ENCODE results near the gene IL22RA1. TPM values are rescaled to one million over a fixed set of nuclear protein-coding genes. Genes with fewer than 3 reads are reported as not detected.

The IL22RA1 gene
- total RNA-seq, 1 experiment from 2014 or later = 1.2 TPM

DNA sequence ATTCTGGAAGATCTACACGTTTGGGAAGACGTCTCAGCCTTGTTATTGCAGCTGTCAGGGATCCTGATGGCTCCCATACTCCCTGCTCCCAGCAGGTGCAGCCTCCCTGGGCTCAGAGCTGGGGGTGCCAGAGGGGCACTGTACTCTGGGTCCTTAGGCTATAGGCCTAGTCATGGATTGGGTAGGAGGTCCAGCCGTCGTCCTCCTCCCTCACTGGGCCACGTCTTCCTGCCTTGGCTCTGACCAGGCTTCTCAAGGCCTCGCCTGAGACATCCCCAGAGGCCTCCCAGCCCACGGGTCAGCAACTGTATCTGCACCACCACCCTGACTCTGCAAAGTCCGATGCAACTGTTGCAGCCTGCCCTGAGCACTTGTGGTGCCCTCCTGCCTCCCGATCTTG, 49.2 kb downstream of the IL22RA1 start:
- Histone ChIP-seq H3K9me3 (ENCODE audit: low read length) (no peaks in the 10 kb centered on the region), H3K27me3 (ENCODE audit: low read length) (no peaks in the 10 kb centered on the region), H3K4me2 (ENCODE audit: low read length) (no peak overlapping the region), H3F3A (ENCODE audit: low read length, unreplicated experiment) (no peaks in the 10 kb centered on the region), H3K36me3 (ENCODE audit: low read depth, low read length) (no peaks in the 10 kb centered on the region), H3K4me1 (ENCODE audit: insufficient read depth, low read length) (no peaks in the 10 kb centered on the region), H3K9ac (ENCODE audit: low read length) (no peak overlapping the region), H3K4me3 (ENCODE audit: low read length) (no peak overlapping the region), H3K27ac (ENCODE audit: low read length) (no peak overlapping the region), H2AFZ (ENCODE audit: low read length) (no peak overlapping the region), H3K79me2 (ENCODE audit: low read length) (no peaks in the 10 kb centered on the region), H4K20me1 (ENCODE audit: low read length) (no peaks in the 10 kb centered on the region), H3K9me2 (replicated peaks; ENCODE audit: low read length) (no peaks in the 10 kb centered on the region)
- intact Hi-C loops (cut with micrococcal nuclease) = no loop called here
- no peak for ATAC-seq
- TF ChIP-seq EZH2phosphoT487 (IDR thresholded peaks at IDR 0.05; ENCODE audit: borderline replicate concordance, low read length) = no peak
- no peak for TF ChIP-seq CTCF (conservative IDR thresholded peaks at IDR 0.05; ENCODE audit: low read depth, low read length)
- TF ChIP-seq EZH2 (IDR thresholded peaks at IDR 0.05; ENCODE audit: low read length, unreplicated experiment) = no peak
- BruUV-seq (replicated peaks) = no TSS peak
- ChIA-PET POLR2A (ENCODE audit: unreplicated experiment) (no interaction called here), CTCF (no interaction called here)
- DNase-seq = no peak

- H3K9ac ChIP-seq (ENCODE audit: low read length) = no peak overlapping the region
- H3K4me2 ChIP-seq (ENCODE audit: low read length) = no peak overlapping the region
- H3K9me3 ChIP-seq (ENCODE audit: low read length) = no peaks in the 10 kb centered on the region
- H2AFZ ChIP-seq (ENCODE audit: low read length) = no peak overlapping the region
- CTCF ChIA-PET = no interaction called here
- no peaks in the 10 kb centered on the region for H3K79me2 ChIP-seq (ENCODE audit: low read length)
- H3K36me3 ChIP-seq (ENCODE audit: low read depth, low read length) = no peaks in the 10 kb centered on the region
- POLR2A ChIA-PET (ENCODE audit: unreplicated experiment) = no interaction called here
- no peaks in the 10 kb centered on the region for H3K4me1 ChIP-seq (ENCODE audit: insufficient read depth, low read length)
- DNase-seq = no peak
- BruUV-seq (replicated peaks) = no TSS peak
- TF ChIP-seq EZH2phosphoT487 (IDR thresholded peaks at IDR 0.05; ENCODE audit: borderline replicate concordance, low read length) = no peak
- no peak for TF ChIP-seq EZH2 (IDR thresholded peaks at IDR 0.05; ENCODE audit: low read length, unreplicated experiment)
- TF ChIP-seq CTCF (conservative IDR thresholded peaks at IDR 0.05; ENCODE audit: low read depth, low read length) = no peak
- intact Hi-C loops (cut with micrococcal nuclease) = no loop called here
- H3K9me2 ChIP-seq (replicated peaks; ENCODE audit: low read length) = no peaks in the 10 kb centered on the region
- H3K4me3 ChIP-seq (ENCODE audit: low read length) = no peak overlapping the region
- H3K27ac ChIP-seq (ENCODE audit: low read length) = no peak overlapping the region
- H3K27me3 ChIP-seq (ENCODE audit: low read length) = no peaks in the 10 kb centered on the region
- no peak for ATAC-seq
- no peaks in the 10 kb centered on the region for H4K20me1 ChIP-seq (ENCODE audit: low read length)
- no peaks in the 10 kb centered on the region for H3F3A ChIP-seq (ENCODE audit: low read length, unreplicated experiment)
Observed at GRCh38 chr1:24092979-24093378, 50.0 kb downstream of the IL22RA1 start.

DNA sequence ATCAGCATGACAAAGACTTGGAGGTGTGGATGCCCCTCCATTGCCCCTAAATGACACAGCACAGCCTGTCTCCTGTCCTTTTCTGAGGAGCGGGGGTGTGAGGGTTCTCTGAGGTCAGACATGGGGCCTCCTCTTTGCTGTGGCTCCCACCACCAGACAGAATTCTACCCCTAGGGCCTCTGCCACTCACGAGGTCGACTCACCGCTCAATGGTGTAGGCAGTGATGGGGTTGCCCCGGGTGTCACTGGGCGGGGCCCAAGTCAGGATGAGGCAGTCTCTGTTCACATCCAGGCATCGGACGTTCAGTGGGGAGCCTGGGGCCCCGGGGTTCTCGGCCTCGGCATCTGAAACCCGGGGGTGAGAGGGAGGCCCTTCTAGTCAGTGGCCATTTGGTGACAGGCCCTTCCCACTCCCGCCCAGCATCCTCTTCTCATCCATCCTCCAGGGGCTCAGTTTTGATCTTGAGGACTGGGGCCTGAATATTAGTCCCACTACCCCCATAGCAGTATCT, 50.9 kb downstream of the IL22RA1 start:
- no peak for DNase-seq
- intact Hi-C loops (cut with micrococcal nuclease) = no loop called here
- H2AFZ ChIP-seq (ENCODE audit: low read length) = no peak overlapping the region
- no peak overlapping the region for H3K4me2 ChIP-seq (ENCODE audit: low read length)
- no peaks in the 10 kb centered on the region for H3K9me3 ChIP-seq (ENCODE audit: low read length)
- H4K20me1 ChIP-seq (ENCODE audit: low read length) = no peaks in the 10 kb centered on the region
- ChIA-PET POLR2A (ENCODE audit: unreplicated experiment) (no interaction called here), CTCF (no interaction called here)
- no peaks in the 10 kb centered on the region for H3K36me3 ChIP-seq (ENCODE audit: low read depth, low read length)
- no peak overlapping the region for H3K9ac ChIP-seq (ENCODE audit: low read length)
- TF ChIP-seq CTCF (conservative IDR thresholded peaks at IDR 0.05; ENCODE audit: low read depth, low read length) (no peak), EZH2 (IDR thresholded peaks at IDR 0.05; ENCODE audit: low read length, unreplicated experiment) (no peak), EZH2phosphoT487 (IDR thresholded peaks at IDR 0.05; ENCODE audit: borderline replicate concordance, low read length) (no peak)
- no peaks in the 10 kb centered on the region for H3K79me2 ChIP-seq (ENCODE audit: low read length)
- H3K27me3 ChIP-seq (ENCODE audit: low read length) = no peaks in the 10 kb centered on the region
- H3K4me3 ChIP-seq (ENCODE audit: low read length) = no peak overlapping the region
- H3K4me1 ChIP-seq (ENCODE audit: insufficient read depth, low read length) = no peaks in the 10 kb centered on the region
- no TSS peak for BruUV-seq (replicated peaks)
- H3K27ac ChIP-seq (ENCODE audit: low read length) = no peak overlapping the region
- no peaks in the 10 kb centered on the region for H3K9me2 ChIP-seq (replicated peaks; ENCODE audit: low read length)
- no peaks in the 10 kb centered on the region for H3F3A ChIP-seq (ENCODE audit: low read length, unreplicated experiment)
- ATAC-seq = no peak

All from PC-3 (cell line).